SK-N-SH (cell line): ENCODE data around the gene PARP8. TPM values are rescaled to one million over a fixed set of nuclear protein-coding genes. Genes with fewer than 3 reads are reported as not detected.

Experiments used
- CTCF ChIA-PET: fragments of 300-600, 350-600 bp; formaldehyde crosslinking; extraction: SDS; loops from one replicate; lab custom pipeline; 2021; lab: Yijun Ruan, JAX
- POLR2A ChIA-PET: fragments of 350-600 bp; sonication (Branson Sonifier 250); formaldehyde crosslinking; extraction: SDS; loops from one replicate; lab custom pipeline; 2020; ENCODE audit warnings: antibody characterized with exemption, inconsistent platforms; lab: Yijun Ruan, JAX
- DNase-seq: peaks from one replicate; pipeline ENCODE4 v3.0.0; 2012
- H2AFZ ChIP-seq: fragments of 200-600 bp; sonication (generic); 2 replicates; pipeline ENCODE4 v1.8.1; 2016; ENCODE audit warnings: antibody characterized with exemption, mild to moderate bottlenecking, low read depth
- H3F3A ChIP-seq: fragments of 200-600 bp; sonication (generic); replicated peaks from 2 replicates; pipeline ENCODE3; 2016; ENCODE audit warnings: antibody characterized with exemption, mild to moderate bottlenecking; ENCODE audit not compliant: insufficient read depth
- H3K27ac ChIP-seq, 2 experiments: fragments of 200-500 bp in 1 of 2; fragments of 200-600 bp in 1 of 2; sonication (Bioruptor generic) in 1 of 2; sonication (generic), shearing (Covaris generic) in 1 of 2; 2 replicates each; pipeline versions ENCODE4 v1.5.1 to v1.6.1; 2014 to 2016; ENCODE audit warnings: low read depth in 2 of 2, inconsistent platforms in 1 of 2, low read length in 1 of 2, mild to moderate bottlenecking in 1 of 2, mixed read lengths in 1 of 2
- H3K27me3 ChIP-seq: fragments of 200-600 bp; sonication (generic), shearing (Covaris generic); 2 replicates; pipeline ENCODE4 v1.6.1; 2016; ENCODE audit warnings: mixed run types; ENCODE audit not compliant: insufficient read depth
- H3K36me3 ChIP-seq, 2 experiments: fragments of 200-500 bp in 1 of 2; fragments of 200-600 bp in 1 of 2; sonication (Bioruptor generic) in 1 of 2; sonication (generic) in 1 of 2; replicated peaks in 1 of 2; 2 replicates each; pipeline versions ENCODE3 to v1.5.1; 2014 to 2016; ENCODE audit warnings: low read length in 1 of 2, mild to moderate bottlenecking in 1 of 2; ENCODE audit not compliant: insufficient read depth in 2 of 2, control insufficient read depth in 1 of 2
- H3K4me1 ChIP-seq, 2 experiments: fragments of 200-500 bp in 1 of 2; fragments of 200-600 bp in 1 of 2; sonication (Bioruptor generic) in 1 of 2; sonication (generic), shearing (Covaris generic) in 1 of 2; 2 replicates each; pipeline versions ENCODE4 v1.5.1 to v1.6.1; 2014 to 2016; ENCODE audit warnings: low read depth in 1 of 2, low read length in 1 of 2, mixed run types in 1 of 2; ENCODE audit not compliant: insufficient read depth in 2 of 2, control insufficient read depth in 1 of 2
- H3K4me2 ChIP-seq: fragments of 200-600 bp; sonication (generic), shearing (Covaris generic); 2 replicates; pipeline ENCODE4 v1.6.1; 2017; ENCODE audit warnings: mixed run types
- H3K4me3 ChIP-seq, 2 experiments: fragments of 200-500 bp in 1 of 2; fragments of 200-600 bp in 1 of 2; sonication (Bioruptor generic) in 1 of 2; sonication (generic), shearing (Covaris generic) in 1 of 2; 2 replicates each; pipeline versions ENCODE4 v1.5.1 to v1.8.1; 2014 to 2016; ENCODE audit warnings: low read depth in 2 of 2, inconsistent platforms in 1 of 2, low read length in 1 of 2, mild to moderate bottlenecking in 1 of 2, mixed read lengths in 1 of 2, moderate library complexity in 1 of 2
- H3K79me2 ChIP-seq: fragments of 200-600 bp; sonication (generic); 2 replicates; pipeline ENCODE4 v1.8.1; 2017; ENCODE audit warnings: mild to moderate bottlenecking; ENCODE audit not compliant: insufficient read depth
- H3K9ac ChIP-seq: fragments of 200-600 bp; sonication (generic); 2 replicates; pipeline ENCODE4 v1.6.1; 2017; ENCODE audit warnings: mixed run types
- H3K9me2 ChIP-seq: fragments of 200-600 bp; sonication (generic); 2 replicates; pipeline ENCODE4 v1.6.1; 2017; ENCODE audit warnings: mixed run types
- H3K9me3 ChIP-seq: fragments of 200-600 bp; sonication (generic); 2 replicates; pipeline ENCODE4 v1.6.1; 2017; ENCODE audit warnings: mixed run types, mild to moderate bottlenecking, moderate library complexity
- H4K20me1 ChIP-seq: fragments of 200-600 bp; sonication (generic); 2 replicates; pipeline ENCODE4 v1.6.1; 2017; ENCODE audit warnings: mild to moderate bottlenecking, mixed run types; ENCODE audit not compliant: insufficient read depth
- EP300 ChIP-seq, 2 experiments: IDR thresholded peaks; 2 replicates each; pipeline versions ENCODE4 v1.4.0 to v1.6.1; 2012; ENCODE audit warnings: borderline replicate concordance in 1 of 2, low read depth in 1 of 2, low read length in 1 of 2
- EZH2phosphoT487 ChIP-seq: fragments of 200-600 bp; sonication (generic); IDR thresholded peaks from 2 replicates; pipeline ENCODE4 v1.6.1; 2017; ENCODE audit warnings: low read depth, mixed run types, mild to moderate bottlenecking, antibody characterized with exemption, moderate library complexity, borderline replicate concordance
- FOXJ3 ChIP-seq: sonication (generic); formaldehyde crosslinking; IDR thresholded peaks from 2 replicates; pipeline ENCODE4 v1.5.1; 2020; ENCODE audit warnings: mild to moderate bottlenecking, missing genetic modification reagents
- FOXM1 ChIP-seq: IDR thresholded peaks from 2 replicates; pipeline ENCODE4 v1.4.0; 2012; ENCODE audit warnings: low read depth, mild to moderate bottlenecking
- GABPA ChIP-seq: IDR thresholded peaks from 2 replicates; pipeline ENCODE4 v1.4.0; 2012; ENCODE audit warnings: low read depth, mild to moderate bottlenecking
- JUND ChIP-seq: IDR thresholded peaks from 2 replicates; pipeline ENCODE4 v1.4.0; 2012
- MXI1 ChIP-seq: IDR thresholded peaks from 2 replicates; pipeline ENCODE4 v1.6.1; 2012; ENCODE audit warnings: mild to moderate bottlenecking, low read depth, low read length, improper control_type of control experiment
- POLR2AphosphoS5 ChIP-seq: IDR thresholded peaks from 2 replicates; pipeline ENCODE4 v1.6.1; 2012; ENCODE audit warnings: low read depth, low read length
- RFX5 ChIP-seq: IDR thresholded peaks from 2 replicates; pipeline ENCODE4 v1.6.1; 2012; ENCODE audit warnings: mild to moderate bottlenecking, improper control_type of control experiment, low read length
- SIN3A ChIP-seq: IDR thresholded peaks from 2 replicates; pipeline ENCODE4 v1.6.1; 2012; ENCODE audit warnings: low read depth, mild to moderate bottlenecking, low read length, moderate library complexity, borderline replicate concordance
- SMC3 ChIP-seq: IDR thresholded peaks from 2 replicates; pipeline ENCODE4 v1.6.1; 2012; ENCODE audit warnings: low read depth, low read length, improper control_type of control experiment
- YY1 ChIP-seq: IDR thresholded peaks from 2 replicates; pipeline ENCODE4 v1.4.0; 2012; ENCODE audit warnings: low read depth, mild to moderate bottlenecking
- WGBS: methylation state at CpG from one replicate; pipeline ENCODE4 v1.1.6; 2017; ENCODE audit warnings: low lambda C conversion rate; 5-methylcytosine and 5-hydroxymethylcytosine counted together
- polyA plus RNA-seq, 3 experiments: library from polyadenylated mRNA; depleted of rRNA; stranded (reverse); fragments of >200 nt; gene quantifications; 2 replicates each; pipeline ENCODE4 v1.2.3, GENCODE V29; 2012
- TF ChIP-seq, protein P1 (sequence below): fragments of 200-600 bp; sonication (generic); IDR thresholded peaks from 2 replicates; pipeline ENCODE4 v1.6.1; 2017; ENCODE audit warnings: antibody characterized with exemption, mild to moderate bottlenecking, moderate library complexity
- TF ChIP-seq, protein P2 (sequence below): IDR thresholded peaks from 2 replicates; pipeline ENCODE4; 2012
- TF ChIP-seq, protein P3 (sequence below): fragments of 150-350 bp; IDR thresholded peaks from 2 replicates; pipeline ENCODE4 v1.6.1; 2017; ENCODE audit warnings: antibody characterized with exemption, low read length, low read depth, borderline replicate concordance

The PARP8 gene
- polyA plus RNA-seq, 1 of the 3 experiments (the other 2 are of a cell fraction): 6.2 TPM

DNA sequence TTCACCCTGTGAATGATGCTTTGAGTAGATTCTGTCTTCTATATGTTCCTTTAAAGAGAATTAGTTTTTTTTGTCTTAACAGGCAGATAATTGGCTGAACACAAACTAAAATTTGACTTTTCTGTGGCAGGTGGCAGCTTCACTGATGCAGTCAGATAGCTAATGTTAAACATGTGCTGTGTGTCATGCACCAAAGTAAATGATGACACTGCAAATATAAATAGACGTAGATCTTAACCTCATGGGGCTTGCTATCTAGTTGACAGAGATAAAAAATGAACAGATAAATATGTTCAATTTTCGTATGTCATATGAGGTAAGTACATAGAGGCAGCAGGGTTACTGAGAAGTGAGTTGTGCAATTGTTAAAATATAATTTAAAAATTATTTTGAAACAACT is 82.7 kb downstream of the PARP8 start:
- H3K4me2 ChIP-seq: no peak overlapping the region
- no peak overlapping the region for H2AFZ ChIP-seq
- DNase-seq: no peak
- no peaks in the 10 kb centered on the region for H3K27me3 ChIP-seq
- no peak overlapping the region for H3K4me3 ChIP-seq
- H3K27ac ChIP-seq: no peak overlapping the region
- peaks cover 3% of the 10 kb centered on the region; the same call in 1 of the 2 replicates for H3K79me2 ChIP-seq
- no peak for TF ChIP-seq SIN3A
- TF ChIP-seq EP300 (IDR thresholded peaks at IDR 0.05; ENCODE audit: borderline replicate concordance in 1 of 2, low read depth in 1 of 2, low read length in 1 of 2): no peak
- TF ChIP-seq, protein P1, sequence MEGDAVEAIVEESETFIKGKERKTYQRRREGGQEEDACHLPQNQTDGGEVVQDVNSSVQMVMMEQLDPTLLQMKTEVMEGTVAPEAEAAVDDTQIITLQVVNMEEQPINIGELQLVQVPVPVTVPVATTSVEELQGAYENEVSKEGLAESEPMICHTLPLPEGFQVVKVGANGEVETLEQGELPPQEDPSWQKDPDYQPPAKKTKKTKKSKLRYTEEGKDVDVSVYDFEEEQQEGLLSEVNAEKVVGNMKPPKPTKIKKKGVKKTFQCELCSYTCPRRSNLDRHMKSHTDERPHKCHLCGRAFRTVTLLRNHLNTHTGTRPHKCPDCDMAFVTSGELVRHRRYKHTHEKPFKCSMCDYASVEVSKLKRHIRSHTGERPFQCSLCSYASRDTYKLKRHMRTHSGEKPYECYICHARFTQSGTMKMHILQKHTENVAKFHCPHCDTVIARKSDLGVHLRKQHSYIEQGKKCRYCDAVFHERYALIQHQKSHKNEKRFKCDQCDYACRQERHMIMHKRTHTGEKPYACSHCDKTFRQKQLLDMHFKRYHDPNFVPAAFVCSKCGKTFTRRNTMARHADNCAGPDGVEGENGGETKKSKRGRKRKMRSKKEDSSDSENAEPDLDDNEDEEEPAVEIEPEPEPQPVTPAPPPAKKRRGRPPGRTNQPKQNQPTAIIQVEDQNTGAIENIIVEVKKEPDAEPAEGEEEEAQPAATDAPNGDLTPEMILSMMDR: no peak
- TF ChIP-seq RFX5: no peak
- no peaks in the 10 kb centered on the region for H3K9me3 ChIP-seq
- WGBS: 85% methylated on average over 2 of the region's 2 CpGs
- H3K36me3 ChIP-seq: no peaks in the 10 kb centered on the region
- H4K20me1 ChIP-seq: no peaks in the 10 kb centered on the region
- POLR2A ChIA-PET: no interaction called here
- no peaks in the 10 kb centered on the region; a peak in 1 of 4 replicates for H3K4me1 ChIP-seq
- H3F3A ChIP-seq: peaks cover 3% of the 10 kb centered on the region
- no peaks in the 10 kb centered on the region for H3K9me2 ChIP-seq
- CTCF ChIA-PET: no interaction called here
- H3K9ac ChIP-seq: no peak overlapping the region

DNA sequence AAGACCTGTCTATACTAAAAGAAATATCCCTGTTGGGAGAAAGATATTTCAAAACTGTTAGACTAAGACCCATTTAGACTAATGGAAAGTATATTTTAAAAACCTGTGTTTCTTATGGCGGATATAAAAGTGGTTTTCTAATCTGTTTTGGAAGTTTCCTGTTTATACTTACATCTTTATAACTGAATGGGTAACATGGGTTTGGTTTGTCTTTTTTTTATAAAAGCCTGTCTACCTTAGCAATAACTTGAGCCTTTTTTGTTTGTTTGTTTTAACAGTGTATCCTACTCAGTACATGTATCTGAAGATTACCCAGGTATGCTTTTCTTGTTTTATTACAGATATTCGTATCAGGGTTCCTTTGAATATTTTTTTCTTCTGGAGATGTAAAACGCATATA is 83.4 kb downstream of the PARP8 start:
- peaks cover 3% of the 10 kb centered on the region; the same call in 1 of the 2 replicates for H3K79me2 ChIP-seq
- no peaks in the 10 kb centered on the region for H3K36me3 ChIP-seq
- no peak overlapping the region for H2AFZ ChIP-seq

More for the DNA sequence above, 83.4 kb downstream of the PARP8 start:
- Histone ChIP-seq H3K9me2 (no peaks in the 10 kb centered on the region), H3K4me2 (no peak overlapping the region), H3K27ac (no peak overlapping the region), H3K27me3 (no peaks in the 10 kb centered on the region), H3K4me3 (no peak overlapping the region), H3F3A (peaks cover 3% of the 10 kb centered on the region), H3K9me3 (no peaks in the 10 kb centered on the region), H3K9ac (no peak overlapping the region), H4K20me1 (no peaks in the 10 kb centered on the region), H3K4me1 (no peaks in the 10 kb centered on the region)
- 79% methylated on average over 3 of the region's 3 CpGs for WGBS
- POLR2A ChIA-PET: no interaction called here
- no peak for DNase-seq
- TF ChIP-seq SMC3 (no peak), RFX5 (no peak), EZH2phosphoT487 (no peak), FOXM1 (no peak), EP300 (IDR thresholded peaks at IDR 0.05; ENCODE audit: borderline replicate concordance in 1 of 2, low read depth in 1 of 2, low read length in 1 of 2) (no peak), POLR2AphosphoS5 (no peak), MXI1 (no peak), FOXJ3 (CRISPR knock-in tag) (no peak), GABPA (no peak), SIN3A (no peak), JUND (no peak), YY1 (no peak)
- TF ChIP-seq, protein P2, sequence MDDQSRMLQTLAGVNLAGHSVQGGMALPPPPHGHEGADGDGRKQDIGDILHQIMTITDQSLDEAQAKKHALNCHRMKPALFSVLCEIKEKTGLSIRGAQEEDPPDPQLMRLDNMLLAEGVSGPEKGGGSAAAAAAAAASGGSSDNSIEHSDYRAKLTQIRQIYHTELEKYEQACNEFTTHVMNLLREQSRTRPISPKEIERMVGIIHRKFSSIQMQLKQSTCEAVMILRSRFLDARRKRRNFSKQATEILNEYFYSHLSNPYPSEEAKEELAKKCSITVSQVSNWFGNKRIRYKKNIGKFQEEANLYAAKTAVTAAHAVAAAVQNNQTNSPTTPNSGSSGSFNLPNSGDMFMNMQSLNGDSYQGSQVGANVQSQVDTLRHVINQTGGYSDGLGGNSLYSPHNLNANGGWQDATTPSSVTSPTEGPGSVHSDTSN: no peak
- TF ChIP-seq, protein P3, sequence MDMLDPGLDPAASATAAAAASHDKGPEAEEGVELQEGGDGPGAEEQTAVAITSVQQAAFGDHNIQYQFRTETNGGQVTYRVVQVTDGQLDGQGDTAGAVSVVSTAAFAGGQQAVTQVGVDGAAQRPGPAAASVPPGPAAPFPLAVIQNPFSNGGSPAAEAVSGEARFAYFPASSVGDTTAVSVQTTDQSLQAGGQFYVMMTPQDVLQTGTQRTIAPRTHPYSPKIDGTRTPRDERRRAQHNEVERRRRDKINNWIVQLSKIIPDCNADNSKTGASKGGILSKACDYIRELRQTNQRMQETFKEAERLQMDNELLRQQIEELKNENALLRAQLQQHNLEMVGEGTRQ: no peak
- CTCF ChIA-PET: interaction anchor here (1.3 to 1.9 kb wide), 2 partner anchors 47 to 309 kb away, joined by 4 read pairs; partner anchors contain the start of gene EMB
